Left forelimb (tissue), 1 donor: ENCODE results near the gene RIOK3.
"Not testable (repeated sequence)": the region's sequence is repeated elsewhere in the genome, so short reads cannot be mapped to it uniquely, and the experiment has no call there.

Source experiments
- DNase-seq: peaks from one replicate; pipeline ENCODE4 v3.0.0-alpha.2; 2018; ENCODE audit warnings: low spot score

The RIOK3 gene

DNA sequence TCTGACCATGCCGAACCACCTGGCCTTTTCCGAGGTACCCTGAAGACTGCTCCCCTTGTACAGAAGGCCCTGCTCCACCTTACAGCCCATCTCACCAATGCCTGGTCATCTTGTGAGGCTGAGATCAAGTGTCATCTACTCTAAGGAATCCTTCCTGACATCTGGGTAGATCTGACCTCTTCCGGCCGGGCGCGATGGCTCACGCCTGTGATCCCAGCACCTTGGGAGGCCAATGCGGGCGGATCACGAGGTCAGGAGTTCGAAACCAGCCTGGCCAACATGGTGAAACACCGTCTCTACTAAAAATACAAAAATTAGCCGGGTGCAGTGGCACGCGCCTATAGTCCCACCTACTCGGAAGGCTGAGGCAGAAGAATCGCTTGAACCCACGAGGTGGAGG lies 2.1 kb upstream of the RIOK3 start:
- DNase-seq, result no peak

DNA sequence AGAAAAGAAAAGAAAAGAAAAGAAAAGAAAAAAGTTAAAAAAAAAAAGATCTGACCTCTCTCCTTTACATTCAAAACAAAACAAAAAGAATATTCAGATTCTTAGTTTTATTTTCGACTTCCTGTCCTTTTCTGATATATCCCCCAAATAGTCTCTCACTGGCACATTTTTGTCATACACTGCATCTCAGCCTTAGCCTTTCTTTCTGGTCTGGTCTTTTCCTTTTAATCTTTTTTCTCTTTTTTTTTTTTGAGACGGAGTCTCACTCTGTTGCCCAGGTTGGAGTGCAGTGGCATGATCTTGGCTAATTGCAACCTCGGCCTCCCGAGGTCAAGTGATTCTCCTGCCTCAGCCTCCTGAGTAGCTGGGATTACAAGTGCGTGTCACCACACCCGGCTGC lies 1.6 kb upstream of the RIOK3 start:
- DNase-seq, result no peak

DNA sequence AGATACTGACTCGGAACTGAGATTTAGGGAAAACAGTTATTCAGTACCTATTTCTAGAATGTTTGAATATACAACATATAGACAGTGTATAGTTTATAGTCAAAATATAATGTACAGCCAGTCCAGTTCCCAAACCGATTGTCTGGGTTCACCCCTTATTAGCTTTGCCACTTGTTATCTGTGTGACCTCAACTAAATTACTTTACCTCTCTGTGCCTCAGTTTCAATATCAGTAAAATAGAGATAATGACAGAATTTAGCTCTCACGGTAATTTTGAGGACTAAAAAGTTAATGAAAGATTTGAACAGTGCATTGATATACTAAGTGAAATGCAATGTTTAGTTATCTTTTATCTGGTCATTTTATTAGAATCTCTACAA lies 750 bp upstream of the RIOK3 start:
- DNase-seq, result no peak

DNA sequence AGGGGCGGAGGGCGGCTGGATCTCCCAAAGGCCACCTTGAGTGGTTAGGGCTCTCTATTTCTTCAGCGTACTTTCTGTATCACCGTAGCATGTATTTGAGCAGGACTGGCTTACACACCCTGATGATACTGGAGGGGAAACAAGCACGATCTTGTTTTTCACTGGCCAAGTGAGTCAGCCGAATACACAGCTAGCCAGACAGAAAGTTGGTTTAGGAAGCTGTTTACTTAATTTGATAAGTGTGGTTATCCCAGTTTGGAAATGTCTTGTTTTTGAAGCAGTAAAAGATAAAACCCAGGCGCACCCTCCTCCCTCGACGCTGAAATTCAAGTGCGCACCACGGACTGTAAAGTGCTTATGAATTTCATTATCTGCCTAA lies 582 bp downstream of the RIOK3 start:
- no peak for DNase-seq

DNA sequence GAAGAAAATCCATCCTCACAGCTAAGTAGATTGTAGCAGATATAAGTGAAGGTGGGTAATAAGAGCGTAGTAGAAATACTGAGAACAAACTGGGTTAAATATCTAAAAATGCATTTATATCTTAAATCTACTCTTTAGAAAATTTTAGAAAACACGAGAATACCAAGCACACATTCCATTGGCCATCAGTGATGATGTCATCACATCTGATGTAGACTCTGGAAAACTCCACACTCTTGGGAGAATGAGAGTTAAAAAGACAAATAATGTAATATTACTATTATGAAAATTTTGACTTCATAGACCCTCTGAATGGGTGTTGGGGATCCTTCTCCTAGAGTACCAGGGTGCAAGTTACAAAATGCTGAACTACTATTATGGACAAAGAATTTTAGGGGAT lies 3.7 kb downstream of the RIOK3 start:
- no peak for DNase-seq

DNA sequence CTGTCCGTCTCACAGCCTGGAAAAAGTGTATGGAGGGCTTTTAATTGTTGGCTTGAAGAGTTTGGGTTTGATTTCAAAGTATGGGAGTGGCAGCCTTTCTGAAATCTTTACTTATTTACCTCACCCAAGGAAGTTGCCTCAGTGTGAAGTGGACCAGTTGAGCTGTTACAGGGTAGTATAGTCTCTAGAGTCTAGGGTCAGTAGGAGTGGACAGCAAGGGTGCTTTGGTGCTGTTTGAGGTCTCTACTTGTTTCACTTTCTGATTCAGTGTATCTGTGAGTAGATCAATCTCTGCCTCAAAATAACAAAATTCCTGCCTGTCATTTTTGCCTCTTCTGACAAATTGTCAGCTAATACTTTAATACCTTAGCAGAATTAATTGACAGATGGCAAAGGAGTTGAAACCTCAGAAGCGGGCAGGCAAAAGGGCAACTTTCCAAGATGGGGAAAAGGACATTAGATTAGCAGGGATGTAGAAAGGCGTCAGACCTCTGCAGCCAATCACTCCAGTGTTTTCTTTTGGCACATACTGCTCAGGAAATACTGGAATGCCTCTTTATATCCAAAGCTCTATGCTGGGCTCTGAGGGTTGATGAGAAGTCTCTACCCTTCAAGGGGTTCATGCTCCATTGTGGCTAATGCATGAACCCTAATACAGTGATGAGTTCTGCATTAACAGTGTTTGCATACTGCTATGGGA lies 5.9 kb downstream of the RIOK3 start:
- DNase-seq, result no peak

DNA sequence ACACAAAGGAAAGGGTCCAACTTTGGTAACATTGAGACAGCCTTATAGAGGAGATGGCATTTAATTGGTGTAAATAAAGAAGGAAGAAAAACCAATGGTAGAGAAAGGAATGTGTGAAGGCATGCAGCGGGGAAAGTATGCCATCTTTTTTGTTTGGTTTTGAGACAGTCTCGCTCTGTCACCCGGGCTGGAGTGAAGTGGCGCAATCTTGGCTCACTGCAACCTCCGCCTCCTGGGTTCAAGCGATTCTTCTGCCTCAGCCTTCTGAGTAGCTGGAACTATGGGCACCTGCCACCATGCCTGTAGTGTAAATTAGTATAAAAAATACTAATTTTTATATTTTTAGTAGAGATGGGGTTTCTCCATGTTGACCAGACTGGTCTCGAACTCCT lies 6.4 kb downstream of the RIOK3 start:
- no peak for DNase-seq

DNA sequence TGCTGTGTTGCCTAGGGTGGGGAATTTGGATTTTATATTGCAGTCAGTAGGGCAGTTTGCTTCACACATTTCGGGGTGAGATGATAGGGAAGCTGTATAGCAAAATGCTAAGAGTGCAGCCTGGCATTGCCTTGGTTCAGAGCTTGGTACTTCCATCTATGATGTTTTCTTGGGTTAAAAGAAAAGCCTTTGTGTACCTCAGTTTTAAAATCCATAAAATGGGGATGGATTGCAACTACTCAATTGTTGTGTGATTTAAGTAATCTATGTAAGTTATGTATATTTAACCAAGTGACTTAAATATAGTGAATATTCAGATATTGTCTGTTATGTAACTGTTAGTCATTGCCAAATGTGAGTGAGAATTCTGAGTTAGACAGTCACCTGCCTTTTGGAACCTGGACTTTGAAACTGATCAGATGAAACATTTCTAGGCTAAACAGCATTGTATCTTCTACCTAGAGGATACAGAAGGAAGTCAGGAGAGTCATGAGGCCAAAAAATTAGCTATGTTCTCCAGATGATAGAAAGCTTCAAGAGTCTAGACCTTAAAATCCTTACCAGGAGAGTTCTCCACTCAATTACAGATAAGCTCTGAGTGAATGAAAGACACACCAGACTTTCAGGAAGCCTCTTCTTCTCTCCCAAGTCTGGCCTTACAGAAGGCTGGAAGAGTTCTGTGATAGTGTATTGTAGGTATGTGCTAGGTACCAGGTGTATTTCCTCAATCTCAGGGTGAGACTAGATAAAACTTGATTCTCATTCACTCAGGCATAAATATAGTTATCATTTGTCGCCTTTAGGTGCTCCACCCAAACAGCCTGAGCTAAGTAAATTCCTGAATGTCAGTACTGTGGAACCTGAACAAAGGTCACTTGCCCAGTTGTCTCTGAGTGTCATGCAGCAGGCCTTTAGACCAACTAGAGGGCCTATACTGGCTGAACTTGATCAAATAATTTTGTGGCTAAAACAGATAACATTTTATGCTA lies 7.5 kb downstream of the RIOK3 start:
- no peak for DNase-seq

DNA sequence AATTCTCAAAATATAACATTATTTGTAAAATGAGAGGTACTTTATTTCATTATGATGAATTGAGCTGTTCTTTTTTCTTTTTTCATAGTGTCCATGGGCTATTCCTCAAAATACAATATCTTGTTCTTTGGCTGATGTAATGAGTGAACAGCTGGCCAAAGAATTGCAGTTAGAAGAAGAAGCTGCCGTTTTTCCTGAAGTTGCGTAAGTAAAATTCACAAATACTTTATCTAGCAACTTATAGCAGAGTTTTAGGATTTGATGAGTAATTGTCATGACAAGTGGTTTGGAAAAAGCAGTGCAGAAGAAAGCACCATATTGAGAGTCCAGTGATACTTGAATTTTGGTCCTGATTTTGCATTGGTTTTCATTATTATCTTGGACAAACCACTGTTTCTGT lies 9.8 kb downstream of the RIOK3 start:
- no peak for DNase-seq

DNA sequence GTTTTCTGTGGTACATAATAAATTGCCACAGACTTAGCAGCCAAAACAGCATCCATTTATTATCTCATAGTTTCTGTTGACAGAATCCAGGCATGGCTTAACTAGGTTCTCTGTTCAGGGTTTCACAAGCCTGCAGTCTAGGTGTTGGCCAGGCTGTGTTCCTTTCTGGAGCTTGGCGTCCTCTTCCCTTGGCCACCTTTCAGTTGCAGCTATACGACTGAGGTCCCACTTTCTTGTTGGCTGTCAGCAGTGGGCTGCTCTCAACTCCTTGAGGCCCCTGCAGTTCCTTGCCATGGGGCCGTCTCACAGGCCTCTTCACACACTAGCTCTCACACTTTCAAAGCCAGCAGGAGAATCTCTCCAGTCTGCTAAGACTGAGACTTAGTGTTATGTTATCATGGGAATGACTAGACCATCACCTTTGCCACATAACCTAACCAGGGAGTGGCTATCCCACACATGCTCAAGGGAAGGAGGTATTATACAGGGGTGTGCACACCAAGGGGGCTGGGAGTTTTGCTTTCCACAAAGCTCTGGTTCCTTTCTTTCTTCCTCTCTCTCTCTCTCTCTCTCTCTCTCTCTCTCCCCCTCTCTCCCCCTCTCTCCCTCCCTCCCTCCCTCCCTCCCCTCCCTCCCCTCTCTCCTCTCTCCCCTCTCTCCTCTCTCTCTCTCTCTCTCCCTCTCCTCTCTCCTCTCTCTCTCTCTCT lies 15.8 kb downstream of the RIOK3 start:
- DNase-seq, result no peak

DNA sequence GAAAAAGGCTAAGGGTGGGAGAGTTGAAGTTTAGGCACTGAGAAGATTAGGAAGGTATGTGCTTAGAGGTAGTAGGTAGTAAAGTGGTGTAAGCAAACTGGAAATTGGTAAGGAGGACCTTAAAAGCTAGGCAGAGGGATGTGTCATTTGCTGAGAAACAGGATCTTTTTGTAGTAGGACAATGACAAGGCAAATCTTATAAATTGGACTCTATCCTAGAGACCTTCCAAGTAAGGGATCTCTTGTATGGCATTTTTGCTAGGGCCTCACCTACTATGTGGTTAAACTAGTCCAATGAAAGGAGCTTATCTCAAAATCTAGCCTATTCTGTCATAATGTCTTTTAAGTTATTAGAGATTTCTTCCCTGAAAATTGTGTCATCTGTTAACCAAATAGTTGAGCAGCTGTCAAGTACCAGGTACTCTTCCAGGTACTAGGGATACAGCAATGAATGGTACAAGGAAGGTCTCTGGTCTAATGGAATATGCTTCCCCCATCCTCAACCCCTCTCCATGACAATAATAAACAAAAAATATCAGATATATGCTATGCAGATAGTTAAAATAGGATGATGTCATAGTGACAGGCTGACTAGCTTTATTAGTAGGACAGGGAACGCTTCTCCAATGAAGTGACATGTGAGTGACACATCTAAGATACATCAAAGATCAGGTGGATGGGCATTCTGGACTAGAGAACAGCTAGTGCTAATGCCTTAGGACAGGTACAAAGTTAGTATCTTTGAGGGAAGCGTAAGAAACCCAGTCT lies 17.7 kb downstream of the RIOK3 start:
- DNase-seq, result no peak

DNA sequence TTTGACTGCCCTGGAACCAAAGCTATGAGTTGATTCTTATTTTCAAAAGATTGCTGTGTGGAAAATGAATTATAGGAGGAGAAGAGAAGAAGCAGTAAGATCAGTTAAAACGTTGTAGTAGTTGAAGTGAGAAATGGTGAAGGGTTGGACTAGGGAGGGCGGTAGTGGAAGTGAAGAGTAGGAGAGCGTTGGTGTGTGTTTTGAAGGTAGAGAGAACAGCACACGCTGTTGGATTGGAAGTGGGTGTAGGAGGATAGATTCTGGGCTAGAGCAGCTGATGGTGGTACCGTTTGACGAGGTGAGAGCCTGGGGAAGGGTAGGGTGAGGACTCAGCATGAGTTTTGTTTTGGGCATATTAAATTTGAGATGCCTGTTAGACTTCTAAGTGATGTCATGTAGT lies 18.4 kb downstream of the RIOK3 start:
- no peak for DNase-seq

DNA sequence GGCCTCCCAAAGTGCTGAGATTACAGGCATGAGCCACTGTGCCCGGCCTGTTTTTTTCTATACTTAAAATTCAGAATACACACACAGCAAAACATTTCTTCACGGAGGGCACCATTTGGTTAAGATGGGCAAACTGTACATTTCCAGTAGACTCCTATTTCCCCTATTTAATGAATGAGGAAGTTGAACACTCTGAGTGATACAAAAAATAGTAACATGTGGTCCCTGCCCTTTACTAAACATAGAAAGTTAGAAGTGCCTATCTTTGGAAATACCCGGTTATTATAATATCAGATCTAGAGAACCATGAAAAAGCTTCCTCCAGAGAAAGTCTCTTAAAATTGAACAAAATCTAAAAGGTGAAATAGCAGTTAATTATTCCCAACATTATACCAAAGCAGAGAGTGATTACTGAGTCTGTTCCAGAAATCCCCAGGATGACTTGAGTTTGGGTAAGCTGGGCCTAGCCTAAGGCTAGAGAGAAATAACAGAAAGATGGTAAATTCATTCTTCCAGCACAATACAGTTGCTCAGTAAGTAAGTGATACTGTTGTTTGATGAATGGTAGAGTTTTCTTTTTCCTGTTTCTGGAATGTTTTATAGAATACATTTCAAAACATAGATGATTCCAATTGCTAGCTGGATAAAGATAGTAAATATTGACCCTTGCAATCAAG lies 26.9 kb downstream of the RIOK3 start:
- DNase-seq, result no peak

DNA sequence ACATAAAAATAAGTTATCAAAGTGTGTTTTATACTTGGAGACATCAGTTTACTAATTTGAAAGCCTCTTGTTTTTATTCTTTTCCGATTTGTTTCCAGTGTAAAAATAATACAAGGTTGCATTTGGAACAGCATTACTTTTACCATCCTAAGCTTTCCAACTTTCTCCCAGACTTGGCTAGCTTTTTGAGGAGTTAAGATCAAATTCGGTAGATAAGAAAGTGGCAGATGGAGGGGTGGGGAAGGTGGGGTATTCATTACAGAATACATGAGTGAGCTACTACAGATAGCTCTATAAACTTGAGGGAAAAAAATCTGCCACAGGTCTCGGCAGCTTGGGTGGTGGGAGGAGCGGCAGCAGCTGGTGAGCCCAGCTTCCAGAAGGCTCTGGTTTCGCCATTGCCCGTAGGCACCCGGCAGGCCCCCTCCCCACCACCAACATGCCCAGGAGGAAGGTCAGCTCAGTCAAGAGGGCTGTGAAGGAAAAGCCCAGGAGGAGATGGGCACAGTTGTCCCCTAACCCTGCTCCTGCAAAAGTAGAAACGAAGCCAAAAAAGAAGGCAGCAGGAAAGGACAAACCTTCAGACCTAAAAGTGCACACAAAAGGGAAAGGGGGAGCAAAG lies 31.6 kb downstream of the RIOK3 start:
- DNase-seq, result no peak

DNA sequence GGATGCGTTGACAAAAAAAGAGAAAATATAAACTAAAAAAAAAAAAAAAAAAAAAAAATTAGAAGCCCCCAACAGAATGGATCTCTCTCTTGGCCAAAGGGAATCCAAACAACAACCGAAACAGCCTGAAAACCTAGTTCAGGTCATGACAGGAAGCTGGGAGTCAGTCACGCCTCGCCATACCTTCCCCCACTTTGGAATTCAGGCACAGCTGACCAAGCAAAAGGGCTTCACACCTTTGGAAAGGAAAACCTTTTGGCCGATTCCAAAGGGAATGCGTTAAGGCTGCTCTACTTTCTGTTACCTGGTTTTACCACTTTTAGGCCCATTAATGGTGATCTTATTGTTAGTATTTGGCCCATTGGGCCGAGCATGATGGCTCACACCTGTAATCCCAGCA lies 32.3 kb downstream of the RIOK3 start:
- DNase-seq, result no peak

DNA sequence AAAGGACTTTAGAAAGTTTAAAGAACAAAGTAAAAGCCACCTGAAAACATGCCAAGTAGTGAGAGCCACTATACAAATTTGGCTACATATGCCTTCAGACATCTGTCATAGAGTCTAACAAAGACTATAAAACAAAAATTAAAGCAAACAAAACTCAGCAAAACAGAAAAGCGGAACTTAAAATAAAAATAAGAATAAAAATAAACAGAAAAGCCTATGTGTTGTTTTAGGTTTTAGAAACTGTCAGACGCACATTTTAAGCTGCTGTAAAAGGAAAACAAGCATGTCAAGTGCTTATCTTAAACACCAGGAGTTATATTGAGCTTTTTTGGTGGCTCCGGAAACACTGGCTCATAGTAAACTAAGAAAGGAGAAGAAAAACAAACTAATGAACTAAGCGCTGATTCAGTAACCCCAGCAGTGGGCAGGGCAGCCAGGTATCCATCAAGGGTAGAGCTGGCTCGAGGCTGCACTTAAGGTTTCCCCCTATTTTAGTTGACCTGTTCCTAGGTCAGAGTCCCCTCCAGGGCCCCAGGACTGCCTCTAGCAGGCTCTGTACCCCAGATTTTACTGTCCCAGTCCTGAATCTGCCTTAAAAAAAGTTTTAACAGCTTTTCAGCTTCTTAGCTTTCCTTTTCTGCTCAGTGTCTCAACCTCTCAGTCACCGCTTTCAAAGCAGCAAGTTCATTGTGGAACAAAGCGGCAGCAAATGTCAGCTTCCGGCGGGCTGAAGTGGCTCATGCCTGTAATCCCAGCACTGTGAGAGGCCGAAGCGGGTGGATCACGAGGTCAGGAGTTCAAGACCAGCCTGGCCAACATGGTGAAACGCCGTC lies 34.9 kb downstream of the RIOK3 start:
- no peak for DNase-seq

DNA sequence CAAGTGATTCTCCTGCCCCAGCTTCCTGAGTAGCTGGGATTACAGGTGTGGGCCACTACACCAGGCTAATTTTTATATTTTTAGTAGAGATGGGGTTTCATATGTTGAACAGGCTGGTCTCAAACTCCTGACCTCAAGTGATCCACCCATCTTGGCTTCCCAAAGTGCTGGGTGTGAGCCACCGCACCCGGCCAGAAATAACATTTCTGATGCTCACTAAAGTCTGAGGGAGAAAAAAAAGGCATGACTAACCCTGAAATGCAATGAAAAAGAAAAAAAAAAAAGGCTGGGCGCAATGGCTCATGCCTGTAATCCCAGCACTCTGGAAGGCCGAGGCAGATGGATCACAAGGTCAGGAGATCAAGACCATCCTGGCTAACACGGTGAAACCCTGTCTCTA lies 36.5 kb downstream of the RIOK3 start:
- DNase-seq, result not testable (repeated sequence)

DNA sequence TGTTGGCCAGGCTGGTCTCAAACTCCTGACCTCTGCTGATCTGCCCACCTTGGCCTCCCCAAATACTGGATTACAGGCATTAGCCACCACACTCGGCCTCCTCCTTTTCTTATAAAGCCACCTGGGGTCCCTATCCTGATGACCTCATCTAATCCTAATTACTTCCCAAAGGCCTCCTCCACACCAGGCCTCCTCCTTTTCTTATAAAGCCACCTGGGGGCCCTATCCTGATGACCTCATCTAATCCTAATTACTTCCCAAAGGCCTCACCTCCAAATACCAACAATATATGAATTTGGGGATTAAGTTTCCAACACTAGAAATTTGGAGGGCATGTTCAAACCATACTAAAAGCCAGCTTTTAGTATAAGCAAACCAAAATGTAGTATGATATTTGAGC lies 40.6 kb downstream of the RIOK3 start:
- no peak for DNase-seq

DNA sequence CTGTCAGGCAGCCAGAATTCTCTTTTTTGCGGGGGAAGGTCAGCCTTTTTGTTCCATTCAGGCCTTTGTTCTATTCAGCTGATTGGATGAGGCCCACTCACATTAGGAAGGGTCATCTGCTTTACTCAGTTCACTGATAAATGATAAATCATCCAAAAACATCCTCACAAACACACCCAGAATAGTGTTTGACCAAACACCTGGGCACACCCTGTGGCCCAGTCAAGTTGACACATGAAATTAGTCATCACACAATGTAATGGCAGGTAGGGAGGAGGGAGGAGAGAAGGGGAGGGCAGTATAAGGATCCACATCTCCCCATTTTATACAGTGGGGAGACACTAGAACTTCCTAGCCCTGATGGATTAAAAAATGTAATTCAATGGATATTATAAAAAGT lies 41.9 kb downstream of the RIOK3 start:
- DNase-seq, result no peak
